Adrenal gland (tissue), 12 donors: ENCODE results near the gene BRD1. TPM values are rescaled to one million over a fixed set of nuclear protein-coding genes. Genes with fewer than 3 reads are reported as not detected.

Source experiments
- DNase-seq, 7 donors: peaks; one replicate each; pipeline ENCODE4 v3.0.0-alpha.2; 2019 to 2020
- H3K27ac ChIP-seq, 5 donors: fragments of 200-600 bp; sonication (generic) in 4 of 5; 1 replicate in 3 of 5; 2 replicates in 2 of 5; pipeline versions ENCODE4 v1.5.1 to v1.8.0; 2016 to 2020; ENCODE audit warnings: mild to moderate bottlenecking in 1 of 5
- H3K27me3 ChIP-seq: fragments of 200-600 bp; 2 replicates; pipeline ENCODE4 v1.8.0; 2021
- H3K36me3 ChIP-seq, 2 donors: fragments of 200-600 bp; replicated peaks in 1 of 2; 1 replicate in 1 of 2; 2 replicates in 1 of 2; pipeline versions ENCODE4 v1.5.1 to v1.8.0; 2018 to 2022
- H3K4me1 ChIP-seq, 2 donors: fragments of 200-600 bp; replicated peaks in 1 of 2; 1 replicate in 1 of 2; 2 replicates in 1 of 2; pipeline versions ENCODE4 v1.5.1 to v1.8.0; 2018 to 2021
- H3K4me3 ChIP-seq, 4 donors: fragments of 200-600 bp; sonication (generic) in 3 of 4; one replicate each; pipeline ENCODE4 v1.5.1; 2016 to 2018
- H3K9me3 ChIP-seq, 3 donors: fragments of 200-600 bp; sonication (generic) in 1 of 3; replicated peaks in 1 of 3; 1 replicate in 2 of 3; 2 replicates in 1 of 3; pipeline versions ENCODE4 v1.5.1 to v1.8.0; 2016 to 2021
- POLR2A ChIP-seq, 2 donors: fragments of 450-650 bp; IDR thresholded peaks; one replicate each; pipeline ENCODE4 v1.6.1; 2017; ENCODE audit warnings: antibody characterized with exemption in 2 of 2, mild to moderate bottlenecking in 2 of 2, moderate library complexity in 1 of 2
- WGBS, 4 donors: extraction: QIAGEN DNeasy Blood & Tissue Kit in 2 of 4; methylation state at CpG; one replicate each; pipeline versions ENCODE4 v1.1.5 to v1.1.7; 2013 to 2017; 5-methylcytosine and 5-hydroxymethylcytosine counted together
- intact Hi-C, 2 donors: fragments of 100-400 bp; cut with DNase I; formaldehyde crosslinking; loops; one replicate each; pipeline versions ENCODE4 v1.14.1 to v1.15.0; 2022 to 2023
- polyA plus RNA-seq, 3 donors: library from polyadenylated mRNA; stranded (reverse); fragments of 200-250 nt in 2 of 3; fragments of 350-450 nt in 1 of 3; fragmentation: Illumina TruSeq in 1 of 3; extraction: RNeasy Lipid Tissue Mini Kit (QIAGEN cat#74804) in 1 of 3; gene quantifications; one replicate each; pipeline ENCODE4 v1.2.3, GENCODE V29; 2013 to 2014
- total RNA-seq, 9 donors: library from RNA; depleted of rRNA in 4 of 9; stranded (reverse); fragments of >200 nt in 4 of 9; fragments of 120-200 nt in 1 of 9; fragmentation: NEBNext Ultra II Directional in 1 of 9; extraction: Animal tissue kit (Norgen Biotek cat#: 25700) in 1 of 9; gene quantifications; one replicate each; pipeline versions ENCODE4 v1.1.0 to v1.2.4, GENCODE V29; 2013 to 2023
- TF ChIP-seq, protein P1 (sequence below), 6 experiments: fragments of 450-650 bp in 4 of 6; fragments of 200-600 bp in 2 of 6; sonication (generic) in 1 of 6; IDR thresholded peaks; 1 replicate in 5 of 6; 2 replicates in 1 of 6; pipeline versions ENCODE4 v1.5.1 to v1.8.0; 2016 to 2021; ENCODE audit warnings: antibody characterized with exemption in 6 of 6, mild to moderate bottlenecking in 2 of 6, moderate library complexity in 1 of 6
- donor health status: healthy with polysubstance abuse.
- donor health status: Bipolar disorder and iron deficiency.
- donor health status: DM: yes; HTN: yes; CAD: no.
- donor health status: DM: no; HTN: no; CAD: no.
- donor health status: DM: no; HTN: no; CAD: no.
- donor health status: DM: yes; HTN: yes; CAD: no.

Gene BRD1
- total and polyA plus RNA-seq, 12 donors: 9.4 to 62.4 (median 26.6) TPM

DNA sequence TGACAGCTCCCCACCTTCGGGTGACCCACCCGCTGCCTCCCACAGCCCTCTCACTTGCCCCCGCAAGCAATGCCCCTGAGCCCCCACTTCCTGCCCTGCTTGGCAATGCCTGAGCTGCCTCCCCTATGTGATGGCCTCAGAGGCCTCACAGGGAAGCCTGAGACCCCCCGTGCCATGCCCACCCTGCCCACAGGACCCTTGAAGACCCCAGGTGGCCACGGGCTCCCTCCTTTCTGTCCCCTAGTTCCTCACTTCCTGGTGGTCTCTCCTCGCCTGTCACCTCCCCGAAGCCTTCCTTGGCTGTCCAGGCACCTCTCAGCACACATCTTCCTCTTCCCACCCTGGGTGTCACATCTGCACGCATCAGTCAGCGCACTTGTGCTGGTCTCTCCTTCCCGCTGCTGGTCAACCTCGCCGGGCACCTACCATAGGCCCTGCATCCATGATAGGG, 90.5 kb downstream of the BRD1 start:
- H3K9me3 ChIP-seq: no peaks in the 10 kb centered on the region
- DNase-seq: peak in 2 of 7 donors; percentile 8 to 31
- no peaks in the 10 kb centered on the region for H3K36me3 ChIP-seq
- peaks cover 22% of the 10 kb centered on the region for H3K27me3 ChIP-seq
- no peak overlapping the region for H3K27ac ChIP-seq
- TF ChIP-seq, protein P1, sequence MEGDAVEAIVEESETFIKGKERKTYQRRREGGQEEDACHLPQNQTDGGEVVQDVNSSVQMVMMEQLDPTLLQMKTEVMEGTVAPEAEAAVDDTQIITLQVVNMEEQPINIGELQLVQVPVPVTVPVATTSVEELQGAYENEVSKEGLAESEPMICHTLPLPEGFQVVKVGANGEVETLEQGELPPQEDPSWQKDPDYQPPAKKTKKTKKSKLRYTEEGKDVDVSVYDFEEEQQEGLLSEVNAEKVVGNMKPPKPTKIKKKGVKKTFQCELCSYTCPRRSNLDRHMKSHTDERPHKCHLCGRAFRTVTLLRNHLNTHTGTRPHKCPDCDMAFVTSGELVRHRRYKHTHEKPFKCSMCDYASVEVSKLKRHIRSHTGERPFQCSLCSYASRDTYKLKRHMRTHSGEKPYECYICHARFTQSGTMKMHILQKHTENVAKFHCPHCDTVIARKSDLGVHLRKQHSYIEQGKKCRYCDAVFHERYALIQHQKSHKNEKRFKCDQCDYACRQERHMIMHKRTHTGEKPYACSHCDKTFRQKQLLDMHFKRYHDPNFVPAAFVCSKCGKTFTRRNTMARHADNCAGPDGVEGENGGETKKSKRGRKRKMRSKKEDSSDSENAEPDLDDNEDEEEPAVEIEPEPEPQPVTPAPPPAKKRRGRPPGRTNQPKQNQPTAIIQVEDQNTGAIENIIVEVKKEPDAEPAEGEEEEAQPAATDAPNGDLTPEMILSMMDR (IDR thresholded peaks at IDR 0.05): no peak
- no peak for TF ChIP-seq POLR2A (IDR thresholded peaks at IDR 0.05)
- 79 to 85% (median 83%) methylated on average over 11 to 12 of the region's 12 CpGs for WGBS, 4 donors
- H3K4me1 ChIP-seq: no peaks in the 10 kb centered on the region
- H3K4me3 ChIP-seq: no peak overlapping the region
- intact Hi-C loops: no loop called here

GRCh38 chr22:49736538-49736937, 91.1 kb downstream of the BRD1 start:
- Histone ChIP-seq H3K4me1 (no peaks in the 10 kb centered on the region), H3K27me3 (peaks cover 22% of the 10 kb centered on the region), H3K4me3 (no peak overlapping the region), H3K9me3 (no peaks in the 10 kb centered on the region), H3K27ac (no peak overlapping the region), H3K36me3 (no peaks in the 10 kb centered on the region)
- intact Hi-C loops: no loop called here
- peak in 2 of 7 donors; percentile 3 to 14 for DNase-seq
- 60 to 88% (median 82%) methylated on average over 3 to 5 of the region's 5 CpGs for WGBS, 4 donors
- TF ChIP-seq, protein P1 (IDR thresholded peaks at IDR 0.05): no peak
- TF ChIP-seq POLR2A (IDR thresholded peaks at IDR 0.05): no peak

DNA sequence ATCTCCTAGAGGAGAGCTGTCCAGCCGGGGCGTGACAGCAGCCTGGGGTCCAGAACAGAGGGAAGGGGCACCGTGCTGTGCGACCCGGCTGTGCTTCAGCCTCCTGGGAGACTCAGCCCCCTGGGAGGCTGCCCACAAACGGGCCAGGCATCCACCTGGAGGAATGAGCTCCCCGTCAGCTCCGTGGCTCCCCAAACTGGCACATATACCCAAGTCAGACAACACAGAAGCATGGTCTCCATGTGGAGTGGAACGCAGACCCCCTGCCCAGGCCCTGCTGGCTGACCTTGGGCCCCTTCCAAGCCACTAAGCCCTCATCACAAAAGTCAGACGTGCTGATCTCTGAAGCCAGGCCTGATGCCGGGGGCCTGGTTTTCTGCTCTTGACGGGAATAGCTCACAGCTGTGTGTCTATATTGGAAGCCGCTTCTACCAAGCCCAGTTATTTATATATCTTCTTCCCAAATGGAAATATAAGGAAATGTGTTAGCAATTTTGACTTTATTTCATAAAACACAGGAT, 91.7 kb downstream of the BRD1 start:
- intact Hi-C loops: no loop called here
- WGBS, 4 donors: 61 to 68% (median 64%) methylated on average over 4 to 13 of the region's 13 CpGs
- TF ChIP-seq, protein P1 (IDR thresholded peaks at IDR 0.05): no peak
- no peak overlapping the region for H3K27ac ChIP-seq
- H3K9me3 ChIP-seq: no peaks in the 10 kb centered on the region
- DNase-seq: peak in 2 of 7 donors; percentile 6 to 31
- H3K27me3 ChIP-seq: peaks cover 22% of the 10 kb centered on the region
- no peaks in the 10 kb centered on the region for H3K4me1 ChIP-seq
- no peak overlapping the region for H3K4me3 ChIP-seq
- no peaks in the 10 kb centered on the region for H3K36me3 ChIP-seq

- peak in 2 of 7 donors; percentile 19 to 33 for DNase-seq
- 24 to 43% (median 30%) methylated on average over 5 to 16 of the region's 16 CpGs for WGBS, 4 donors
- H3K27me3 ChIP-seq: peaks cover 22% of the 10 kb centered on the region
- no peak overlapping the region for H3K27ac ChIP-seq
- H3K4me3 ChIP-seq: no peak overlapping the region
- intact Hi-C loops: no loop called here
- H3K4me1 ChIP-seq: no peaks in the 10 kb centered on the region
- no peaks in the 10 kb centered on the region for H3K9me3 ChIP-seq
- TF ChIP-seq, protein P1 (IDR thresholded peaks at IDR 0.05): no peak
- TF ChIP-seq POLR2A (IDR thresholded peaks at IDR 0.05): no peak
- no peaks in the 10 kb centered on the region for H3K36me3 ChIP-seq
Observed at GRCh38 chr22:49735411-49735900, 92.2 kb downstream of the BRD1 start.
